Muscle of back (tissue), 11 donors: ENCODE results near the gene REV3L. TPM values are rescaled to one million over a fixed set of nuclear protein-coding genes. Genes with fewer than 3 reads are reported as not detected.

ENCODE experiments used
- DNase-seq, 3 donors: peaks; one replicate each; pipeline versions ENCODE4 v3.0.0 to v3.0.0-alpha.2; 2013
- polyA plus RNA-seq, 10 donors: library from polyadenylated mRNA; unstranded; fragments of 120-200 nt; gene quantifications; one replicate each; pipeline ENCODE4 v1.2.1, GENCODE V29; 2013; ENCODE audit not compliant: insufficient read length in 10 of 10

REV3L gene
- polyA plus RNA-seq, 10 donors = 31.2 to 56.7 (median 38.8) TPM

GRCh38 chr6:111470991-111471390 lies 12.0 kb downstream of the REV3L start:
- no peak for DNase-seq

- no peak for DNase-seq
Observed at GRCh38 chr6:111469543-111469942, 13.5 kb downstream of the REV3L start.

GRCh38 chr6:111468329-111469012 lies 14.5 kb downstream of the REV3L start:
- no peak for DNase-seq

- no peak for DNase-seq
Observed at GRCh38 chr6:111464184-111464583, 18.8 kb downstream of the REV3L start.

- no peak for DNase-seq
Observed at GRCh38 chr6:111462770-111463391, 20.1 kb downstream of the REV3L start.

- no peak for DNase-seq
Observed at GRCh38 chr6:111461860-111462259, 21.2 kb downstream of the REV3L start.

GRCh38 chr6:111458670-111459232 lies 24.3 kb downstream of the REV3L start:
- no peak for DNase-seq

GRCh38 chr6:111456208-111456607 lies 26.8 kb downstream of the REV3L start:
- peak in 2 of 3 donors; percentile 22 to 57 for DNase-seq

GRCh38 chr6:111450636-111451035 lies 32.4 kb downstream of the REV3L start:
- no peak for DNase-seq

GRCh38 chr6:111450087-111450486 lies 32.9 kb downstream of the REV3L start:
- no peak for DNase-seq

- no peak for DNase-seq
Observed at GRCh38 chr6:111449129-111449528, 33.9 kb downstream of the REV3L start.

GRCh38 chr6:111447051-111447450 lies 36.0 kb downstream of the REV3L start:
- no peak for DNase-seq

- no peak for DNase-seq
Observed at GRCh38 chr6:111445861-111446267, 37.2 kb downstream of the REV3L start.

GRCh38 chr6:111444794-111445193 lies 38.2 kb downstream of the REV3L start:
- no peak for DNase-seq

- no peak for DNase-seq
Observed at GRCh38 chr6:111441678-111442243, 41.3 kb downstream of the REV3L start.

GRCh38 chr6:111439171-111439570 lies 43.8 kb downstream of the REV3L start:
- no peak for DNase-seq

GRCh38 chr6:111437573-111437972 lies 45.4 kb downstream of the REV3L start:
- no peak for DNase-seq

- no peak for DNase-seq
Observed at GRCh38 chr6:111432511-111432910, 50.5 kb downstream of the REV3L start.

GRCh38 chr6:111430605-111431376 lies 52.2 kb downstream of the REV3L start:
- no peak for DNase-seq

- no peak for DNase-seq
Observed at GRCh38 chr6:111429571-111429970, 53.4 kb downstream of the REV3L start.

GRCh38 chr6:111428811-111429210 lies 54.2 kb downstream of the REV3L start:
- DNase-seq = no peak
